Mesenchymal stem cell (in vitro differentiated cells and primary cell): ENCODE measurements around the gene CLIP1.
"Not testable (repeated sequence)": the region's sequence is repeated elsewhere in the genome, so short reads cannot be mapped to it uniquely, and the experiment has no call there.

ENCODE experiments used
- DNase-seq: peaks from one replicate; pipeline ENCODE4 v3.0.0-alpha.2; 2013
- H2AFZ ChIP-seq: one replicate; pipeline ENCODE4 v1.6.1; 2013; ENCODE audit warnings: low read depth, mild to moderate bottlenecking, control low read depth, inconsistent platforms, low read length, moderate library complexity
- H2AK5ac ChIP-seq: 2 replicates; pipeline ENCODE4 v1.6.1; 2013; ENCODE audit warnings: low read length, moderate library complexity, mild to moderate bottlenecking, inconsistent platforms; ENCODE audit not compliant: severe bottlenecking
- H2BK120ac ChIP-seq: one replicate; pipeline ENCODE4 v1.6.1; 2013; ENCODE audit warnings: low read depth, mild to moderate bottlenecking, inconsistent platforms, low read length, moderate library complexity
- H2BK12ac ChIP-seq, 2 experiments: one replicate each; pipeline ENCODE4 v1.6.1; 2013; ENCODE audit warnings: inconsistent platforms in 2 of 2, low read length in 2 of 2, mild to moderate bottlenecking in 2 of 2, moderate library complexity in 2 of 2, control low read depth in 1 of 2
- H2BK15ac ChIP-seq: one replicate; pipeline ENCODE4 v1.6.1; 2013; ENCODE audit warnings: mild to moderate bottlenecking, low read depth, inconsistent platforms; ENCODE audit not compliant: poor library complexity, severe bottlenecking
- H2BK5ac ChIP-seq: 2 replicates; pipeline ENCODE4 v1.6.1; 2013; ENCODE audit warnings: low read depth, mild to moderate bottlenecking, low read length, control low read depth, inconsistent platforms; ENCODE audit not compliant: poor library complexity, severe bottlenecking
- H3K14ac ChIP-seq, 2 experiments: one replicate each; pipeline ENCODE4 v1.6.1; 2013; ENCODE audit warnings: inconsistent platforms in 2 of 2, low read length in 2 of 2, control low read depth in 1 of 2, mild to moderate bottlenecking in 1 of 2, moderate library complexity in 1 of 2
- H3K18ac ChIP-seq, 2 experiments: one replicate each; pipeline ENCODE4 v1.6.1; 2013; ENCODE audit warnings: inconsistent platforms in 2 of 2, low read length in 2 of 2, control low read depth in 1 of 2, low read depth in 1 of 2, mild to moderate bottlenecking in 1 of 2
- H3K23ac ChIP-seq, 2 experiments: one replicate each; pipeline ENCODE4 v1.6.1; 2013; ENCODE audit warnings: inconsistent platforms in 2 of 2, low read length in 2 of 2, mild to moderate bottlenecking in 2 of 2, moderate library complexity in 2 of 2, control low read depth in 1 of 2
- H3K27ac ChIP-seq: 2 replicates; pipeline ENCODE4 v1.5.1; 2013; ENCODE audit warnings: mild to moderate bottlenecking, moderate library complexity, low read length, control low read depth, inconsistent platforms; ENCODE audit not compliant: poor library complexity, severe bottlenecking
- H3K27me3 ChIP-seq, 2 experiments: 2 replicates each; pipeline versions ENCODE4 v1.6.1 to v1.7.0; 2013; ENCODE audit warnings: low read length in 2 of 2, mild to moderate bottlenecking in 2 of 2, moderate library complexity in 2 of 2, control low read depth in 1 of 2, inconsistent platforms in 1 of 2; ENCODE audit not compliant: control insufficient read depth in 1 of 2, insufficient read depth in 1 of 2
- H3K36me3 ChIP-seq, 2 experiments: 2 replicates each; pipeline versions ENCODE4 v1.6.1 to v1.7.0; 2013; ENCODE audit warnings: low read length in 2 of 2, control low read depth in 1 of 2, inconsistent platforms in 1 of 2, low read depth in 1 of 2, mild to moderate bottlenecking in 1 of 2; ENCODE audit not compliant: insufficient read depth in 2 of 2, control insufficient read depth in 1 of 2
- H3K4ac ChIP-seq, 2 experiments: one replicate each; pipeline ENCODE4 v1.6.1; 2013; ENCODE audit warnings: inconsistent platforms in 2 of 2, low read length in 2 of 2, mild to moderate bottlenecking in 2 of 2, moderate library complexity in 2 of 2, control low read depth in 1 of 2, low read depth in 1 of 2
- H3K4me1 ChIP-seq: 2 replicates; pipeline ENCODE4 v1.6.1; 2013; ENCODE audit warnings: low read depth, low read length, control low read depth; ENCODE audit not compliant: control insufficient read depth, insufficient read depth
- H3K4me2 ChIP-seq: 2 replicates; pipeline ENCODE4 v1.6.1; 2013; ENCODE audit warnings: low read length, mild to moderate bottlenecking, inconsistent platforms; ENCODE audit not compliant: poor library complexity, severe bottlenecking
- H3K4me3 ChIP-seq, 2 experiments: 2 replicates each; pipeline versions ENCODE4 v1.5.1 to v1.7.0; 2013; ENCODE audit warnings: low read length in 2 of 2, mild to moderate bottlenecking in 2 of 2, control low read depth in 1 of 2, low read depth in 1 of 2; ENCODE audit not compliant: insufficient read depth in 1 of 2
- H3K79me1 ChIP-seq: replicated peaks from 2 replicates; pipeline ENCODE4 v1.6.1; 2013; ENCODE audit warnings: mild to moderate bottlenecking, control low read depth, low read length, inconsistent platforms; ENCODE audit not compliant: poor library complexity, severe bottlenecking
- H3K9ac ChIP-seq: 2 replicates; pipeline ENCODE4 v1.7.0; 2013; ENCODE audit warnings: mild to moderate bottlenecking, low read length, moderate library complexity
- H3K9me3 ChIP-seq: 2 replicates; pipeline ENCODE4 v1.7.0; 2013; ENCODE audit warnings: mild to moderate bottlenecking, low read length; ENCODE audit not compliant: control insufficient read depth
- H4K8ac ChIP-seq: one replicate; pipeline ENCODE4 v1.6.1; 2013; ENCODE audit warnings: inconsistent platforms, mild to moderate bottlenecking, low read length, moderate library complexity
- H4K91ac ChIP-seq: one replicate; pipeline ENCODE4 v1.6.1; 2013; ENCODE audit warnings: mild to moderate bottlenecking, low read length, inconsistent platforms
- WGBS: methylation state at CpG from one replicate; pipeline ENCODE4 v1.1.7; 2013; ENCODE audit warnings: mixed read lengths; 5-methylcytosine and 5-hydroxymethylcytosine counted together

The CLIP1 gene

GRCh38 chr12:122374707-122375106 lies 47.8 kb downstream of the CLIP1 start:
- Histone ChIP-seq H3K4me3 (no peak overlapping the region), H3K4ac (no peak overlapping the region), H3K9me3 (no peaks in the 10 kb centered on the region), H3K27ac (no peak overlapping the region), H3K23ac (no peak overlapping the region), H2BK12ac (no peak overlapping the region), H3K9ac (no peak overlapping the region), H3K4me1 (peaks cover 2% of the 10 kb centered on the region), H2AFZ (no peak overlapping the region), H3K36me3 (peaks cover 26 to 63% of the 10 kb centered on the region in 2 experiments), H4K8ac (no peak overlapping the region), H2BK15ac (no peak overlapping the region), H2AK5ac (no peak overlapping the region), H3K4me2 (no peak overlapping the region), H2BK5ac (no peak overlapping the region), H3K18ac (no peak overlapping the region), H3K79me1 (peaks cover 13% of the 10 kb centered on the region), H3K27me3 (no peaks in the 10 kb centered on the region), H3K14ac (no peak overlapping the region), H2BK120ac (no peak overlapping the region), H4K91ac (no peak overlapping the region)
- no peak for DNase-seq
- 20% methylated on average over 1 of the region's 5 CpGs for WGBS

GRCh38 chr12:122371475-122372045 lies 50.9 kb downstream of the CLIP1 start:
- Histone ChIP-seq H2BK5ac (no peak overlapping the region), H3K27ac (no peak overlapping the region), H3K9ac (no peak overlapping the region), H3K14ac (no peak overlapping the region), H4K91ac (peak overlapping the region; percentile 43), H2AK5ac (no peak overlapping the region), H3K79me1 (peaks cover 13% of the 10 kb centered on the region), H3K9me3 (no peaks in the 10 kb centered on the region), H3K4ac (no peak overlapping the region), H2BK120ac (no peak overlapping the region), H3K4me1 (peaks cover 6% of the 10 kb centered on the region), H2BK12ac (no peak overlapping the region), H3K27me3 (no peaks in the 10 kb centered on the region), H3K36me3 (peaks cover 9 to 40% of the 10 kb centered on the region in 2 experiments), H3K18ac (no peak overlapping the region), H3K4me2 (no peak overlapping the region), H3K23ac (no peak overlapping the region), H2AFZ (no peak overlapping the region), H2BK15ac (no peak overlapping the region), H4K8ac (no peak overlapping the region), H3K4me3 (no peak overlapping the region)
- 55% methylated on average over 8 of the region's 8 CpGs for WGBS
- peak; percentile 57 for DNase-seq

- Histone ChIP-seq H3K14ac (no peak overlapping the region), H3K4ac (no peak overlapping the region), H4K91ac (no peak overlapping the region), H3K27me3 (no peaks in the 10 kb centered on the region), H3K4me1 (peaks cover 12% of the 10 kb centered on the region), H3K36me3 (peaks cover 8 to 20% of the 10 kb centered on the region in 2 experiments), H2BK120ac (peak overlapping the region; percentile 49), H2BK12ac (no peak overlapping the region), H3K79me1 (peaks cover 12% of the 10 kb centered on the region), H3K18ac (no peak overlapping the region), H2BK5ac (no peak overlapping the region), H3K9ac (peak overlapping the region; percentile 82), H2AFZ (no peak overlapping the region), H2AK5ac (no peak overlapping the region), H3K4me2 (no peak overlapping the region), H3K9me3 (no peaks in the 10 kb centered on the region), H3K23ac (no peak overlapping the region), H3K4me3 (peak overlapping the region in 1 of 2 experiments; percentile 23), H2BK15ac (no peak overlapping the region), H4K8ac (no peak overlapping the region), H3K27ac (peak overlapping the region; percentile 39)
- WGBS: 38% methylated on average over 6 of the region's 10 CpGs
- DNase-seq: peak; percentile 80
These were observed 54.0 kb downstream of the CLIP1 start for GRCh38 chr12:122368361-122369073.

- not testable (repeated sequence) for DNase-seq, H3K23ac ChIP-seq
These were observed 54.8 kb downstream of the CLIP1 start for GRCh38 chr12:122367632-122368031.

More at GRCh38 chr12:122367632-122368031, 54.8 kb downstream of the CLIP1 start:
- Histone ChIP-seq H3K18ac (peak overlapping the region in 1 of 2 experiments; percentile 73), H2BK120ac (peak overlapping the region; percentile 54), H3K79me1 (peaks cover 13% of the 10 kb centered on the region), H3K36me3 (peaks cover 12 to 19% of the 10 kb centered on the region in 2 experiments), H3K9ac (peak overlapping the region; percentile 82), H4K91ac (peak overlapping the region; percentile 58), H3K27ac (peak overlapping the region; percentile 46), H4K8ac (peak overlapping the region; percentile 69), H2BK5ac (peak overlapping the region; percentile 36), H2AK5ac (peak overlapping the region; percentile 68), H3K4me1 (peaks cover 14% of the 10 kb centered on the region)
- not testable (repeated sequence) for H3K4ac ChIP-seq, H2AFZ ChIP-seq, H3K9me3 ChIP-seq, H3K27me3 ChIP-seq, H2BK15ac ChIP-seq, H3K4me3 ChIP-seq, H2BK12ac ChIP-seq, H3K4me2 ChIP-seq, H3K14ac ChIP-seq
